ENCODE data around the gene TMPRSS11B. TPM values are rescaled to one million over a fixed set of nuclear protein-coding genes. Genes with fewer than 3 reads are reported as not detected.
"Not testable (repeated sequence)": the region's sequence is repeated elsewhere in the genome, so short reads cannot be mapped to it uniquely, and the experiment has no call there.

TMPRSS11B gene
- total RNA-seq, 1 donor from 2014 or later, result not detected

DNA sequence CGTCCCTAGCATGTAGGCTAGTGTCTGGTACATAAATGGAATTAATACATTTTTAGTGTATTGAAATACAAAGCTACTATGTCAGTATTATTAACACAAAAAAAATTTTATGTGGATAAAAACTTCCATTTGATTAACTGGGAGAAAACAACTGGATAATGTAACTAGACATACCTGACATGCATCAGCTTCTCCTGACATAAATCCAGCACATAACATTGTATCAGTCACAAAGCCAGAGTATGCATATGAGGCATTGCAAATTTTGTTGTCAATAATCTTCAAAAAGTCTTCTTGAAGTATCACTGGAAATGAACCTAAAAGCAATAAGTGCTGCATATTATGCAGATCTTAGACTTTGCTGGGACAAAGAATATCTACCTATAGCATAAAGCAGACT is 16.9 kb downstream of the TMPRSS11B start:
- no peak for DNase-seq (ENCODE audit: low read depth in 2 of 2)

DNA sequence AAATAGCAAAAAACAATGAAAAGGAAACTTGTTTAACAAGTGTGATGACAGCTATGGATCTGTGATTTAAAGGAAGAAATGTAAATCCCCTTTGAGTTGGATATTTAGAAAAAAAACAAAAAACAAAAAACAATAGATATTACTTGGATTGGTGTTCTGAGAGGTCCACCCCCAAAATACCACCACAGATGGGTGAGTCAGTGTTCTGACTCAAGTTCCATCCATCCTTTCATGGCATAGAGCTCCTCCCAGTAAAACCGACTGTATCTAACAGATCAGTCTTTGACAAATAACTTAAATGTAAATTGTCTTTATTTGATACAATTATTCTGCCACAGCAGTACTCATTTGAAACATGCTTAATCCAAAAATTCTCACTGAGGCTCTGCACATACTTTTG is 27.4 kb downstream of the TMPRSS11B start:
- DNase-seq (ENCODE audit: low read depth in 2 of 2), result no peak

GRCh38 chr4:68216501-68216900 is 29.0 kb downstream of the TMPRSS11B start:
- no peak for DNase-seq (ENCODE audit: low read depth in 2 of 2)

GRCh38 chr4:68209003-68209402 is 36.5 kb downstream of the TMPRSS11B start:
- DNase-seq (ENCODE audit: low read depth in 2 of 2), result peak in 1 of 2 donors; percentile 5

DNA sequence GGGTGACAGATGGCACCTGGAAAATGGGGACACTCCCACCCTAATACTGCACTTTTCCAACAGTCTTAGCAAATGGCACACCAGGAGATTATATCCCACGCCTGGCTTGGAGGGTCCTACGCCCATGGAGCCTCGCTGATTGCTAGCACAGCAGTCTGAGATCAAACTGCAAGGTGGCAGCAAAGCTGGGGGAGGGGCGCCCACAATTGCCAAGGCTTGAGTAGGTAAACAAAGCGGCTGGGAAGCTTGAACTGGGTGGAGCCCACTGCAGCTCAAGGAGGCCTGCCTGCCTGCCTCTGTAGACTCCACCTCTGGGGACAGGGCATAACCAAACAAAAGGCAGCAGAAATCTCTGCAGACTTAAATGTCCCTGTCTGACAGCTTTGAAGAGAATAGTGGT is 51.2 kb downstream of the TMPRSS11B start:
- not testable (repeated sequence) for DNase-seq (ENCODE audit: low read depth in 2 of 2)

- no peak for DNase-seq (ENCODE audit: low read depth in 2 of 2)
These were observed 52.3 kb downstream of the TMPRSS11B start for GRCh38 chr4:68193194-68193593.

- DNase-seq (ENCODE audit: low read depth in 2 of 2), result no peak
These were observed 58.3 kb downstream of the TMPRSS11B start for GRCh38 chr4:68187145-68187544.

GRCh38 chr4:68184923-68185322 is 60.6 kb downstream of the TMPRSS11B start:
- no peak for DNase-seq (ENCODE audit: low read depth in 2 of 2)

DNA sequence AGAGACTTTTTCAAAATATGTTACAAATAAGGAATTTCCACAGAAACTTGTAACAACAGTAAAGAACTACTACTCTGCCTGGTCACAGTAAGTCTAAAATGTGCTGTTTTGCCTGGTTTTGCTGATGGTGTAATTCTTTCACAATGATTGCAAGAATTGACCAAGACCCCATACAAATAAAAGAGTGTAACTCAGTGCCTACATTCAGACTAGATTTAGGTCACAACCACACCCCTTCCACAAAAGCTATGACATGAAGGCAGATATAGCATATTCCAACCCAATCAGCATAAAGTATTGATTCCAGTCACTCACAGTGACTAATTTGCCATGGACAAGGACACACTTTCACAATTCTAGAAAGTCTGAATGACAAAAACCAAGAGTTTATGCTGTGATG is 62.1 kb downstream of the TMPRSS11B start:
- DNase-seq (ENCODE audit: low read depth in 2 of 2), result no peak

DNA sequence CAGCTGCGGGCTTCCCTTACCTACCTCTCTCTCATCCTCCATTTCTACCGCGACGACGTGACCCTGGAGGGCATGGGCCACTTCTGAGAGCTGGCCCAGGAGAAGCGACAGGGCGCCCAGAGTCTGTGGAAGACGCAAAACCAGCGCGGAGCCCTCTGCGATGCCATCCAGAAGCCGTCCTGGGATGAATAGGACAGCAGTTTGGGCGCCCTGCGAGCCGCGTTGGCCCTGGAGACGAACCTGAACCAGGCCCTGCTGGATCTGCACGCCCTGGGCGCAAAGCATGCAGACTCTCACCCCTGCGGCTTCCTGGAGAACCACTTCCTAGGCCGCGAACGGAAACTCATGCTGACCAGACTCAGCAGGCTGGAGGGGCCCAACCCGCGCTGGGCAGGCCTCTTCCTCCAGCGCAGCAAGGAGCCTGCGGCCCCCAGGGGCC is 63.1 kb downstream of the TMPRSS11B start:
- DNase-seq (ENCODE audit: low read depth in 2 of 2), result no peak

DNA sequence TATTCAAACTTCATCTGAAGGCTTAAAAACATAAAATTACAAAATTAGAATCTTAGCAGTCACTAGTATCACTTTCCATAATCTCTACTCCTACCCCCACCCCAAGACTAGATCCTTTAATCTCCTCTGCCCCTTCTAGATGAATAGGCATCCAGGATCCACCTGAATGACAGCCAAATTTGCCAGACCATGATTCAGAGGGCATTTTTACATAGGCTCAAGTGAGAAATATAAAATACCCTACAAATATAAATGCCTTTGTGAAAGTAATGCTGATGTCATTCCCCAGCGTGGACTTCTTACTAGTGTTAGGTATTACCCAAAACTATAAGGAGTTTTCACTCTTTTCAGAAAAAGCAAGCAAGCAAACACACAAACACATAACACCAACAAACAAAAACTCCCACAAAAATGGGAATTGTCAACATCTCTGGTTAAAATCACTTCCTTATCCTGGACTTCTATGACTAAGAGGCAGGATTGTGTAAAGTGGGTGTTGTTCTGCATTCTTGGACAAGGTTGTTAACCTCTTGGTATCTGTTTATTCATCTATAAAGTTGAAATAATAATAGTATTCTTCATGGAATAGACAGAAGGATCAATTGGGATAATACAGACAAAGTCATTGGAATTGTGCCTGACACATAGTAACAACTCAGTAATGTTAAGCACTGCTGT is 64.5 kb downstream of the TMPRSS11B start:
- DNase-seq (ENCODE audit: low read depth in 2 of 2), result no peak

DNA sequence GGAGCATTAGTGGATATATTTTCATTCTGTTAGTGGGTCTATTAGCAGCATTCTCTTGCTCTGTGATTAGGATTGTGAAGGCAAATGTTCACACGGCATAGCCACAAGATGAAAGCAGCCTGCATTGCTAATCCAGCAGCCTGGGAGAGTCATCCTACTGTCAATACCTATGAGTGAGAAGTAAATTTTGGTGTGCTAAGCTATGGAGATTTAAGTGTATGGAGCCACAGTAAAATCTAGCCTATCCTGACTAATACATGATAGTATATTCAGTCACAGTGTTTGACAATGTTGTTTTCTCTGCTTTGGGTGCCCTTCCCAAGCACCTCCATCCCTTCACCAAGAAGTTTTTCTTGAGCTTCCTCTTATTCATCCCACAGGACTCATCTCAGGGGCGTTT is 68.6 kb downstream of the TMPRSS11B start:
- DNase-seq (ENCODE audit: low read depth in 2 of 2), result no peak

Other genes starting within 250 kb of the TMPRSS11B start
- not detected in 2 replicates for gene TMPRSS11F, start 115.8 kb downstream of the TMPRSS11B start, total RNA-seq
- gene YTHDC1, start 104.4 kb upstream of the TMPRSS11B start, total RNA-seq, result 24.9 and 31.6 TPM in 2 replicates
- not detected in 2 replicates for gene TMPRSS11E, start 201.8 kb upstream of the TMPRSS11B start, total RNA-seq